GM19468 (cell line): ENCODE measurements around the gene CREB5.

Experiments used
- ATAC-seq: cut with Tn5 transposase; IDR thresholded peaks from one replicate; pipeline ENCODE4 v1.9.1; 2021; ENCODE audit warnings: mild to moderate bottlenecking, moderate library complexity, moderate number of reproducible peaks; ENCODE audit not compliant: unreplicated experiment; ENCODE audit errors: extremely low read depth

The CREB5 gene

DNA sequence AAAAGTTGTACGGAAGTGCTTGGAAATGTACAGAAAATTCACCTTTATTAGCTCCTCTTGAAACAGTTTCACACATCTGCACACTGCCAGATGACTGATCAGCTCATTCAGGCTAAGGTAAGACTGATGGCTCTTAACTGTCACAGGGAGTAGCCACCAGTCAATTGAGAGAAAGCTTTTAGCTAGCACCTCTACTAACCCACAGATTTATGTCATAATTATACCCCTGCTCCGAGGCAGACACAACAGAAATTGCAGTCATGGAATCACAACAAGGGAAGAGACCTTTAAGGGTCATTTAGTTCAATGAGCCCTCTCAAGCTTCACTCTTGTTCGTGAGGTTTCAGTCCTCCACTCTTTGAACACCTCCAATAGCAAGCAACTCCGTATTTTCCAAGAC is 310.4 kb downstream of the CREB5 start:
- ATAC-seq = no peak

- ATAC-seq = no peak
These were observed 311.0 kb downstream of the CREB5 start for GRCh38 chr7:28723336-28723735.

DNA sequence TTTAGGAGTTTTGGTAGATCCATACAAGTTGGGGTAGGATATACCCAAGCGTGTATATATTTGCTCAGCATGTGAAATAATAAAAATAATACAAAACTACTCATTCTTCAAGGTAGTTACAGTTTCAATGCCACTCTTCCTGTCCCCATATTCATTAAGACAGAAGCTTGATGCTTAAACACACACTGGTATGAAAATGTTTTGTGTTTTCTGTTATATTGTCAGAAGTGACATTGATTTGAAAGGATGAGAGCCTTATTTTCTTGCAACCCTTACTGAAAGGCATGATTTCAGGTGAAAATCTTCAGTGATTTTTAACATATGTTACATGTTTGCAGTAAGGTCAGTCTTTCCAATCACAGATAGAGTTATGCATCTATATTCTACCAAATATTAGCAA is 312.2 kb downstream of the CREB5 start:
- no peak for ATAC-seq

DNA sequence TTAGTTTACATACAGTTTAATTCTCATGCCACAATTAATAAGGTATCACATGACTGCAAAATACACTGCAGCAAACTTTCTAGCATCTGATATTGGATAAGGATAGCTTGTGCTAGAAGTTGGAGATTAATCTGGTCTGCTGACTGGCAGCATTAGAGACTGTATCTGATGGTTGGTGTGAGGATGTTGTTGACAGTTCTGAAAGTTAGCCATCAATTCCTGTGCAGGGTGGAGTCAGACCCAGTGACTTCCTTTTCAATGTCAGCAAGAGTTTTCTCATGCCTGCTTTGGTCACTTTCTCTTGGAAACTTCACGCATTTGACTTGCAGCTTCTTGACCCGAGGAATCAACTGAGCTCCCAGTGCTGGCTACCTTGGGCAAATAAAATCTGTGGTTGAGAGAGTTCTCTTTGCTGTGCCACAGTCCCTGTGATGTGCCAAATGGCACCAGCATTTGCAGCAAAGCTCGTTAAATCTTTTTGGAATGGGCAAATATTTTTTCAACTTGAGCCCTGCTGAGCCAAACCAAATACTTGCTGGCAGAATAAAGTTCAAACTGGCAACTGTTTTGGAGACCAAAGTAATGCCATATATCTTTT is 312.8 kb downstream of the CREB5 start:
- no peak for ATAC-seq

DNA sequence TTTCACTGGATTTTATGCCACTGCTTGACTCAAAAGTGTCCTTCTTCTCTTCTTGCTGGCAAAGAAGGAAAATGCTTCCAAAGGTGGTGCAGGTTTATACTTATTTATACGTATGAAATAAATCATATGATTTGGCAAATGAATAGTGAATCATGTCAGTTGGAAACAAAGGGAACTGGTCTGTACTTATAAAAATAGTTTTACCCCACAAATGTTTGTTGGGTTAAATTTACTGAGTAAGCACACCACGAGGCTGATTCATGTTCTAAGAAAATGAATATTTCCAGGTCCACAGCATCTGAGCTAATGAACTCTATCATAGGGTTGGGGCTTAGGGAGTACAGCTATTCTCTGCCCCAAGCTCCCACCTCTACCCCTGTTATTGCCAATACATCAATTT is 313.6 kb downstream of the CREB5 start:
- ATAC-seq = no peak

DNA sequence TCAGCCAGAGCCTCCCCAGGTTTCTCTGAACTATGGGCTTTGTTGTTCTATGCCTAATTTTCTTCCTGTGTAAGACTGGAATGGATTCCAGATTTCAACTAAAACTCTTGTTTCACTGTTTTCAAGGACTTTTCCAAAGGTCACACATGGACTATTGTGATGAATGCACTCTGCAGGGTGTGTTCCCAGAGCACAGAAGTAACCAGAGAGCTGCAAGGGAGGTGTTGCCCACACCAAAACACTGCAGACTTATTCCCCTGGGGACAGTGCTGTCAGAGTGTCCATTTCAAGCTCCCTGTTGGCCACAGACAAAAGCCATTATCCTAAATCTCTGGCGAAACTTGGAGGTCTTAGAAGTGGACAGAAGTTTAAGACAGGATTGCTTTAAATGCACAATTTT is 314.2 kb downstream of the CREB5 start:
- ATAC-seq = no peak

GRCh38 chr7:28729281-28729680 is 317.0 kb downstream of the CREB5 start:
- no peak for ATAC-seq

DNA sequence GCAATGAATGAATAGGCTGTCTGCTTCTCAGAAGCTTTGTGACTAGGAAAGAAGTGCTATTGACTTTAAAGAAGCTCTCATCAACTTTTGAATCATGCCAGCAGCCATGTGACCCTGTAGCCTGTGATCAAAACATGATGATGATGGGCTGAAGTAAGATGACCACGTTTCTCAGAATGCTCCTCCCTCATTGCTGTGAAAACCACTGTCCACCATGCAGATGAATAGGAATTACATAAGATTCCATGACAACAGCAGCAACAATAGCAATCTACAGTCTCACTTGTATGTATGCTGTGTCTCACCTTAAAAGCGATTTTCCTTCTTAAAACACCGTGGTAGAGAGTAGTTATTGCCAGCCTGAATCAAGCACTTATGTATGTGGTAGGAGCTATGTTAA is 317.4 kb downstream of the CREB5 start:
- ATAC-seq = no peak

DNA sequence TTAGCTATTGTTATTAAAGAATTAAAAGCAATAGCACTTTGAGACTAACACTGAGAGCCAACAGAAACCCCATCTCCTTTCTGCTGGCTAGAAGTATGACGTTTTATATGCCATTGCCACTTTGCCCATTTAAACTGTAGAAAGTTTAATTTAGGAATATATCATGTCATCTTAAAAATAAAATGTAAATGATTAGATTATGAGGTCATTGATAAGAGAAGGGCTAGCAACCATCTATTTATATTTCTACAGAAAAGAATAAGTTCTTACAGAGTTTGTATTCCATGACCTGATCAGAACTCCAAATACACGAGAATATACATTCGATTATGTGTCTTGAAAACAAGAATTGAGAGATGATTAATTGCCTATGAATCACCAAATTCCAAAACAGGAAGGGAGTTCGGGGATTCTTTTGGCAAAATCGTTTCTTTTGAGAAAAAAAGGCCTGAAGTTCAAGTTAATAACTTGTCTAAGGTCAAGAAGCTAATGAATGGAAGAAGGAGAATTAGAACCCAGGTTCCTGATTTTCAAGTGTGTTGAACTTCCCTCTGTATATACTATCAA is 318.9 kb downstream of the CREB5 start:
- ATAC-seq = no peak

- ATAC-seq = no peak
These were observed 320.0 kb downstream of the CREB5 start for GRCh38 chr7:28732071-28732869.

- ATAC-seq = no peak
These were observed 320.7 kb downstream of the CREB5 start for GRCh38 chr7:28733035-28733434.

DNA sequence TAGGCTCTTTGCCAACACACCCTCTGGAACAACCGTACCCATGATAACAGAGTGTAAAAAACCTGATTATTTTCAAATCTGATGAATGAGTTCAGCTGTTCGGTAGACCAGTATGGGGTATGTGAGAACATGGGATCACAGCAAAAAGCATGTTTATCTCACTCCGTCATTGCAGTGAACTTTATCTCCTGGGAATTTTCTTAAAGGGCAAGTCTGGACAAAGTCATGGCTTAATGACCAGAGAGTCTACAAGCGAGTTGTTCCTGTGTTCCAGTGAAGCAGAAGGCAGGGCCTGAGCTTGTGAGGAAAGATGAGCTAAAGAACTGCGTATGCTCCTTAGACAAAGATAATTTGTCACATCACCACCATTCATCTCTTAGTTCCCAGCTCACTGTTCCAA is 326.1 kb downstream of the CREB5 start:
- no peak for ATAC-seq

- ATAC-seq = no peak
These were observed 326.8 kb downstream of the CREB5 start for GRCh38 chr7:28739128-28739527.

- no peak for ATAC-seq
These were observed 327.5 kb downstream of the CREB5 start for GRCh38 chr7:28739826-28740225.

- no peak for ATAC-seq
These were observed 332.6 kb downstream of the CREB5 start for GRCh38 chr7:28744951-28745350.

DNA sequence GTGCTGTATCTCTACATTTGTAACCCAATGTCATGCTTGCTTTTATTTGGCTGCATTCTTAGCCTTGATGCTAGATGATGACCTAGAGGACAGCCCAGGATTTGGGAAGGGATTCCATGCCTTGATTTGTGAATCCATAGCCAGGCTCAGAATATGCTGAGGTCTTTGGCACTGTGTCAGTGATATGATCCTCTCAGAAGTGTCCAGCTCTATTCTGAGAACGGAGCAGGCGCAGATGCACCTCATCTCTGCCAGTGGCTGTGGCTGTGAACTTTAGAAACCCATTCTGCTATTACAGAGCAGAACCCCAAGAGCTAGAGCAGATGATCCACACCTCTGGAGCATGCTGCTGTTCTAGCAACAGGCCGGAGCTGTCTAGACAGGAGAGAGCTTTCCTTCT is 333.0 kb downstream of the CREB5 start:
- no peak for ATAC-seq

GRCh38 chr7:28747404-28747803 is 335.1 kb downstream of the CREB5 start:
- no peak for ATAC-seq

DNA sequence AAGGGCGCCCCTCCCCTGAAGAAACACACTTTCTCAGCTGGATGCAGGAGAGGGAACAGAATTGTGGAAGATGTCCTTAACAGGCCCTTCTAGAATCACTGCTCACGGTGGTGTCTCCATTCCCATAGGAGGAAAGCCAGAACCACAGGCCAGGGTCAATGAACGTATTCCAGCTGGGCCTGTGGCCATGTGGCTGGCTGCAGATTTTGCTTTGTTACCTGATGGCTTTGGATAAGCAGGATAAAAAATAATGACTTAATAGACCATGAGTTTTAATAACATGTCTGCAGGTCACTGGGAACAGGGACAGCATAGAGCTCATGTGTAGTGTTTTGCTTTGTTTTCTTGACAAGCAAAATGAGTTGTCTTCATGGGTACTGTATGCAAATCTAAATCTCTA is 335.5 kb downstream of the CREB5 start:
- no peak for ATAC-seq

DNA sequence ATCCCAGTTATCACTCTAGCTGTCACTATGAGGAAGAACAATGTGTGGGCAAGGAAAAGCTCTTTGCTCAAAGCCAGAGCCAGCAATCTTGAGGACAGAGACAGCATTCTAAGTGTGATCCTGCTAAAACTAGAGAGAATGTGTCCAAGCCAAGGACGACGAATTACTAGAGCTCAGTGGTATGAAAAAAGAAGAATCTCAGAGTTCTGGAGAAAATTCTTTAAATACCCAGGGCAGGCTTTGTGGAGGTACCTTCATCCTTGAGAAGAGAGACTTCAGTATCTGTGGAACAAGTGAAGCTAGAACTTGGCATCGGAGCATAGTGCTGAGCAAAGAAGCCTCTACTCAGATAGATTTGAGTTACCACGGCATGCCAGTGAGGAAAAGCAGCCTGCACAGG is 336.0 kb downstream of the CREB5 start:
- no peak for ATAC-seq

DNA sequence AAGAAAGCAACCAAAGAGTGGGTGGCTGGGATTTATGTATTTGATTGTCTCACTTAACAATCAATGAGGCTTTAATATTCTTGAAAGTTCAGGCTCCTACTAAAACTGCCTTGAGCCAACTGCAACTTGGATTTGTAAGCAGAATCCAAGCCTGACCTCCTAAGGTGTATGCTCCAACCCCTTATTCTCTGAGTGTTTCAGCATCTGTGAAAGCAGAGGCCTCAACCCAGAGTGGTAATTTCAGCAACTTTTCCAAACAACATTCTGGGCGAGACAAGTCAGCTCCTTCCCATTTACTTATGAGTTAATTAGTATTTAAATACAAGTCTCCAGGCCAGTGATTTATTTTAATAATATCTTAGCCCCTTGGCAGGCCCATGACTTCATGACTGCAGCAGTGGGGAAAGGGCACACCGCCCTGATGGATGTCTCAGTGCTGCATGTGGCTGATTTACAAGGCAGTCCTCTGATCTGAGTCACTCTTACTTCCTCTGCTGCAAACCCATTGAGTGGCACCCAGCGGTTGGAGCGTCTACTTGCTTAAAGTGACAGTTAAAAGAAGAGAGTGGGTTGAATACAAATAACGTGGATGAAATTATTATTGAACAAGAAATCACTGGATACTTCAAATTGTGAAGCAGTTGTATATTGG is 336.7 kb downstream of the CREB5 start:
- ATAC-seq = no peak

DNA sequence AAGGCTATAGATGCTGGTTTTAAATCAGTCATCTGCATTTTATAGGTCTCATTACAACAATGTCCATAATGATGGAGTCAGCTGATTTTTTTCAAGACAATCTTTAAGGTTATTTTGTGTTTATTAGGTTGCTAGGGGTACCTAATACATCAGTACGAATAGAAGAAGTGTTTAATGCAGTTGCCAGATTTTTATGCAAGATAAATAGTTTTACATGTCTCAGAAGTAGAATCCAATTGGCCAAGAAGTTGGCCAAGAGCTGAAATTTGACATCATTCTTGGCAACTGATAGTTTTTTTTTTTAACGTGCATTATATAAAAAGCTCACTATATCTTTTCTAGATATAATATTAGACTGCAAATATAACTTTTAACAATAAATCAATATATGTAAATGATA is 337.3 kb downstream of the CREB5 start:
- ATAC-seq = no peak
